ENCODE measurements around the gene UBQLN4.

UBQLN4 gene

DNA sequence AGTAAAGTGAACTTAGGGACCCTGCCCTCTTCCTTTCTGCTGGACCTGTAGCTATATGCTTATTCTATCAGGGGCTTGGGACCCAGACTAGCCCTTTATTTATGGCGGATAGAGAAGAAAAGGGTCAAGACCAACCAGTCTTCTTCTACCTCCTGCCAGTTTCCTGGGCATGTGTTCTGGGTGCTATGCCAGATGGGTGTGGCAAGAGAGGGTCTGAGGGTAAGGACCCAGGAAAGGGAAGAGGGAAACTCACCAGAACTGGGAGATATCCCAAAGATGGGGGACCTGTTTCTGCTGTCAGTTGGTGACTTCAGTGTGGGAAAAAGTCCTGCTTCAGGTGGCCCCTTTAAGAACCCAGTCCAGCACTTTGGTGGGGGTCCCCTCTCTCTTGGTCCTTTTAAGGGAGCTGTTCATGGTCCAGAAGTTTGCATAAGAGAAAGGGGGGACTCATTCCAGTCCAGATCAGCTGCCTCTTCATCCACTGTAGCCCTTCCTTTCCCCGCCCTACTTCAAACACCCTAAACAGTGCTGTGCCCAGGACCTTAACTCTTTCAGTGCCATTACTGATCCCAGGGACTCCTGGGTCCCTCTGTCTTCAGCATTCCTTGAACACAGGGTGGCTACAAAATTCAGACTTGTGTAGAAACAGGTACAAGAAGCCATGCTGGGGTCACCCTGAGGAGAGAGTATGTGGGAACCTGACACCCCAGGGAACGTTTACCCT, 51.2 kb downstream of the UBQLN4 start:
- no peak for DNase-seq
- H3K27ac Mint-ChIP-seq = no peak overlapping the region
- peaks cover 2 to 6% of the 10 kb centered on the region in 2 donors for H3K4me1 Mint-ChIP-seq
- H3K9me3 Mint-ChIP-seq = no peaks in the 10 kb centered on the region
- H3K4me3 Mint-ChIP-seq = no peak overlapping the region
- H3K36me3 Mint-ChIP-seq = peaks cover 5 to 9% of the 10 kb centered on the region in 2 donors
- H3K27me3 Mint-ChIP-seq = peaks cover 0 to 5% of the 10 kb centered on the region in 2 donors
- no peak for ATAC-seq (replicated peaks)

DNA sequence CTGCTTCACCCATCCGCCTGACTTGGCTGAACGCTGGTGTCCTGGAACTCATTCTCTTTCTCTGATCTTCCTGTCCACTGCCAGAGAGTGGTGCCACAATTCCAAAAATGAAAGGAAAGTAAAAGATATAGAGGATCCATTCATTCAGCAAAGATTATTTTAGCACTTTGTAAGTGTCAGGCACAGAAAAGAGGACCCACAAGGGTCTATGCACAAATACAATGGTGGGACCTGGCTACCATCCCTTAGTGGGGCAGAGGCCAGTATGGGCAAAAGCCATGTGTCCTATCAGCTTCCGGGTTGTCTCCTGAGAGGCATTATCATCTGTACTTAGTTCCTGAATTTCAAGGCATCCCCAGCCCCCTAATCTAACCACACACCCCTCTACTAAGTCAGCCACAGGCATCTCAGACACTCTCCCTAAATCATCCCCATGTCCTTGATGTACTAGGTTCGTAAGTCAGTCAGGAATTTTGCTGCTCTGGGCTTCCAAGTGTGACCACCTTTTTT, 51.9 kb downstream of the UBQLN4 start:
- DNase-seq (no peak), ATAC-seq (replicated peaks) (peak in 1 of 2 donors; percentile 25)
- Mint-ChIP-seq H3K27ac (no peak overlapping the region), H3K27me3 (peaks cover 0 to 5% of the 10 kb centered on the region in 2 donors), H3K4me3 (no peak overlapping the region), H3K4me1 (peaks cover under 1 to 3% of the 10 kb centered on the region in 2 donors), H3K9me3 (no peaks in the 10 kb centered on the region), H3K36me3 (peaks cover 1 to 2% of the 10 kb centered on the region in 2 donors)

DNA sequence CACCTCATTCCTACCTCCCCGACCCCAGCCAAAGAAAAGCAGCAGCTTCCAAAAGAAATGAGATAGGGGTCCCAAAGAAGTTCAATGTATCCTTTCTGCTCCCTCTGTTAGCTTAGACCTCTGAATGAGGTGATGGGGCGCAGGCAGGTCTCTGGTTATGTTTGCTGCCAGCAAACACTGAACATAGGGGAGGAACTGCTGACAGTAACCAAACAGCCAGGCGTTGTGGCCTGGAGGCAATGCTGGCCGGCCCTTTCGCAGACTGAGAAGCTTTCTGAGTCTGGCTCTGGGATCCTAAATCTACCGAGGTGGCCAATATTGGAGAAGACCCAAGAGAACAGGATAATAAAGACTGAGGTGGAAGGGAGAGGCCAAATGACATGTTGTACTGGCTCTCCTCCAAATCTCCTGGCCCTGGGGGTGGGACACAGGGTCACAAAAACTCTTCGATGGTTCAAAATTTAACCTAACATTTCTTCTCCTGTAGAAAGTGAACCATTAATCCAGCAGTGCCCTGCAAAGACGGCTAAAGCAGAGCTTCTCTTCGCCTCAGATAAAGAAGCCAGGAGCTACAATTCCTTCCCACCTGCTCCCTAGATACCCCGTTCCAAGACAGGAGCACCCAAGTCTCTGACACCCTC, 52.5 kb downstream of the UBQLN4 start:
- H3K9me3 Mint-ChIP-seq = no peaks in the 10 kb centered on the region
- no peak overlapping the region for H3K4me3 Mint-ChIP-seq
- H3K27me3 Mint-ChIP-seq = peaks cover 0 to 5% of the 10 kb centered on the region in 2 donors
- no peaks in the 10 kb centered on the region for H3K36me3 Mint-ChIP-seq
- no peaks in the 10 kb centered on the region for H3K4me1 Mint-ChIP-seq
- H3K27ac Mint-ChIP-seq = no peak overlapping the region
- DNase-seq = no peak
- ATAC-seq (replicated peaks) = no peak

DNA sequence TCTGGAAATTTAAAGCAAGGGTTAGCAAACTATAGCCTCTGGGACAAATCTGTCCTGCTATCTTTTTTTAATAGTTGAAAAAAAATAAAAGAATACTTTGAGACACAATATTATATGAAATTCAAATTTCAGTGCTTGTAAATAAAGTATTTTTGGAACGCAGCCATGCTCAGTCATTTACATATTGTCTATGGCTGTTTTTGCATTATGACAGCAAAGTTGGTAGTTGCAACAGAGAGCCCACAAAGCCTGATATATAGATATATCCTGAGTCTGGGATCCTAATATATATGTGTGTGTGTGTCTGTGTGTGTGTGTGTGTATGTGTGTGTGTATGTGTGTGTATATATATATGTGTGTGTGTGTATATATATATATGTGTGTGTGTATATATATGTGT, 53.6 kb downstream of the UBQLN4 start:
- no peak for ATAC-seq (replicated peaks)
- DNase-seq = no peak
- Mint-ChIP-seq H3K9me3 (no peaks in the 10 kb centered on the region), H3K4me3 (no peak overlapping the region), H3K27me3 (peaks cover 0 to 5% of the 10 kb centered on the region in 2 donors), H3K36me3 (no peaks in the 10 kb centered on the region), H3K4me1 (no peaks in the 10 kb centered on the region), H3K27ac (no peak overlapping the region)

DNA sequence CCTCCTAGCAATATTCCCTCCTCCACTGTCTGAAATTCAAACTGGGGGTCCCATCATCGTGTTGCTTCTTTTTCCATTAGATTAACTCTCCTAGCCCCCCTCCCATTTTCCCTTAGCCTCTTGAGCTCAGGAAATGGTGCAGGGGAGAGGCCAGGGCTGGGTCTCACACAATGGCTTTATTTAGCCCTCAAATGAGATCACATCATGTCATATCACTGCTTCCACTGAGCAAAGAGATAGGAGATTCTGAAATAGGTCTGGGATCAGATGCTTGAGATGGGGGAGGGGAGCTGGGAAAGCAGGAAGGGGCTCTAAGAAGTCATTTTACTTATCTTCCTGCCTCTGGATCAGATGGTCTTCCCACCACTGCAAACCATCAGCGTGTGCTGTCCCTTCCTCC, 57.4 kb downstream of the UBQLN4 start:
- no peak for ATAC-seq (replicated peaks)
- Mint-ChIP-seq H3K27ac (no peak overlapping the region), H3K4me3 (no peak overlapping the region), H3K36me3 (no peaks in the 10 kb centered on the region), H3K9me3 (no peaks in the 10 kb centered on the region), H3K27me3 (no peaks in the 10 kb centered on the region), H3K4me1 (no peaks in the 10 kb centered on the region)
- no peak for DNase-seq

DNA sequence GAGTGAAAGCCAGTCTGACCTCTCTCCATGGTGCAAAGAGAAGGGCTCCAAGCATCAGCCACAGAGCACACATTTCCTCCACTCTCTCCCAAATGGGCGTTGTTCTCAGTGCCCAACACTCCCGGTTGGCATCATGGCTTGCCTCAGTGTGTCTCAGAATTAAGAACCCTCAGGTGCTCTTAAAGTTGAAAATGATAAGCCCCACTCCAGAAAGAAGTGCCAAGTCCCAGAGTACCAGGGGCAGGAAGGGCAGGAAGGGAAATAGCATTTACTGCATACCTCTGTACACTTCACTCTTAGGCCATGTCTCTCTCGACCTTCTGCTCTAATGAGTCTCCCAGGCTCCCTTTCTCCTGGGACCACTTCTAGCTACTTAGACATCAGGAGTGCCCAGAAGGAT, 60.0 kb downstream of the UBQLN4 start:
- Mint-ChIP-seq H3K4me1 (peaks cover 17 to 24% of the 10 kb centered on the region in 2 donors), H3K9me3 (no peaks in the 10 kb centered on the region), H3K36me3 (no peaks in the 10 kb centered on the region), H3K27ac (peak overlapping the region; percentile 27), H3K27me3 (no peaks in the 10 kb centered on the region), H3K4me3 (no peak overlapping the region)
- ATAC-seq (replicated peaks) (no peak), DNase-seq (no peak)

DNA sequence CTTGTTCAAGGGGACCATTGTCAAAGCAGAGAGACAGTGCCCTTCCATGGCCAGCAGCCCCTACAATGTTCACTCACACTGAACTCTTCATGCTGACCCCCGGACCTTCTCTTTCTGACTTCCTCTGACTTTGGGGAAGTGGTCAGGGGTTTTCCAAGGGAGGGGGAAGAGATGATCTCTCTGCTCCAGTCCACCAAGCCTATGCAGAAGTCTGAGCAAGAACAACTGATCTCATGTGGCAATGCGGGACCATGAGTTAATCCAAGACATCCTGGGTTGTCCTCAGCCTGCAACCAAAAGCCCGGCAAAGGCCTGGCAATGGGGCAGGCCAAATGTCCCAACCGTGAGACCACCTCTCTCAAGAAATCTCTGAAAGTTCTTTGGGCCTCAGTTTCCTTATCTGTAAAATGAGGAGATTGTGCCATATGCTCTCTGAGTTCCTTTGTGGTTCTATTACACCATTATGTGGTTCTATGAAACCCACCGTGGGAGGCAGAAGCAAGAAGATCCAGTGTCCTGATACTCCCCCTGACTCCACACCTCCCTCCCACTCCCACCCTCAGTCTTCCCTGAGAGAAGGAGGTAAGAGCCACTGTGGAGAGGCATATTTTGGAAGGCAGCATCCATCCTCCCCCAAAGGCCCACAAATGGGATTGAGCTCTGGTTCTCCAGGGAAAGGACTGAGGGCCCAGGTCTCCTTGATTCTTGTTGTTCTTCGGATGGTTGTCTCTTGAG, 63.4 kb downstream of the UBQLN4 start:
- Mint-ChIP-seq H3K36me3 (no peaks in the 10 kb centered on the region), H3K4me1 (peaks cover 17 to 30% of the 10 kb centered on the region in 2 donors), H3K9me3 (no peaks in the 10 kb centered on the region), H3K4me3 (peak overlapping the region; percentile 53 to 55), H3K27me3 (no peaks in the 10 kb centered on the region), H3K27ac (peak overlapping the region; percentile 88)
- ATAC-seq (replicated peaks) = peak; percentile 83 to 85
- peak; percentile 35 for DNase-seq

DNA sequence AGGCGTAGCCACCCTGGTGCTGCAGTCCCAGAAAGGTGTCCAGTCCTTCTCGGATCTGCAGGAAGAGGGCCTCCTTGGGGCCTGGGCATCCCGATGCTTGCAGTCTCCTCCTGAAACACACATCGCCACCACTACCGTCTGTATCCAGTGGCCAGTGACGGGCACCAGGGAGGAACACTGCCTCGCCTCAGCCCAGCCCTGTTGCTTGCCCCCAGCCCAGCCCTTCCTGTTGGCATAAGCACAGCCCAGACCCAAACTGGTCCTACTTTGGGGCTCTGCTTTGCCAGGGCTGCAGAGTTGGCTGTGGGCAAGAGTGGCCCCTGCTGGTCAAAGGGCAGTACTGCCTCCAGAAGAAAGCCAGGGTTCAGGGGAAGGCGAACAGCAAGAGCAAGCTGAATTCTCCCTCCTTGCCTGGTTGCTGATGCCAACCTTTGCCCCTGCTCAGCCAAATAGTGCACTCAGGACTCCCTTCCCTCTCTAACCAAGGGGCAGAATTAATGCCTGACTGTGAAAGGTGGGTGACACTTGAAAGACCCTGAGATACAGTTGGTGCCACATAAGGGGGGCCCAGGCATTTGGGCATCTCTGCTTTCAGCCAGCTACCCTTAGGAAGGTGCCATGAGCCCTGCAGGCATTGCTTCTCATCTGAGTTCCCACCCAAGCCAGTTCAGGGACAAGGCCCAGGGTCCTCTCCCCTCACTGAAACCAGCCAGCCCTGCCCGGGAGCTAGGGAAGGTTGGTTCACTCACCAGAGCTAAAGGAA, 64.2 kb downstream of the UBQLN4 start:
- DNase-seq (peak; percentile 72), ATAC-seq (replicated peaks) (peak; percentile 89 to 90)
- H3K27ac Mint-ChIP-seq = peak overlapping the region; percentile 88
- H3K4me1 Mint-ChIP-seq = peaks cover 18 to 33% of the 10 kb centered on the region in 2 donors
- no peaks in the 10 kb centered on the region for H3K9me3 Mint-ChIP-seq
- no peaks in the 10 kb centered on the region for H3K27me3 Mint-ChIP-seq
- H3K36me3 Mint-ChIP-seq = no peaks in the 10 kb centered on the region
- peak overlapping the region; percentile 53 to 59 for H3K4me3 Mint-ChIP-seq
